Bronchial epithelial cell (primary cell): ENCODE data around the gene SLC25A22. TPM values are rescaled to one million over a fixed set of nuclear protein-coding genes. Genes with fewer than 3 reads are reported as not detected.
A peak's percentile ranks its signal among the peaks of the same experiment; 100 is the strongest.

Source experiments
- DNase-seq: peaks from one replicate; pipeline ENCODE4 v3.0.0-alpha.2; 2010; ENCODE audit warnings: low read depth
- FAIRE-seq: peaks from 2 replicates; lab custom pipeline; 2011; peaks lifted over from hg19 to GRCh38; lab: Jason Lieb, UNC
- H3K27me3 ChIP-seq: 2 replicates; pipeline ENCODE4 v1.5.1; 2011; ENCODE audit warnings: low read length; ENCODE audit not compliant: control insufficient read depth, insufficient read depth
- H3K36me3 ChIP-seq: 2 replicates; pipeline ENCODE4 v1.5.1; 2011; ENCODE audit warnings: low read length; ENCODE audit not compliant: control insufficient read depth, insufficient read depth
- H3K4me3 ChIP-seq: 2 replicates; pipeline ENCODE4 v1.5.1; 2011; ENCODE audit warnings: mild to moderate bottlenecking, low read depth, low read length, control low read depth
- CTCF ChIP-seq: IDR thresholded peaks from 2 replicates; pipeline ENCODE4 v1.5.1; 2011; ENCODE audit warnings: mild to moderate bottlenecking, moderate library complexity, low read length, control low read depth, inconsistent platforms; ENCODE audit not compliant: insufficient read depth, severe bottlenecking
- total RNA-seq: library from RNA; depleted of rRNA; stranded (reverse); fragments of >200 nt; gene quantifications from 2 replicates; pipeline ENCODE4 v1.2.1, GENCODE V29; 2014

SLC25A22 gene
- total RNA-seq, 1 donor from 2014 or later: 5.3 TPM

GRCh38 chr11:803770-804598 lies 5.9 kb upstream of the SLC25A22 start:
- FAIRE-seq (no peak), DNase-seq (peak; percentile 65)
- H3K27me3 ChIP-seq: no peaks in the 10 kb centered on the region
- peak overlapping the region; percentile 58 for H3K4me3 ChIP-seq
- peaks cover 24% of the 10 kb centered on the region for H3K36me3 ChIP-seq
- no peak for TF ChIP-seq CTCF

GRCh38 chr11:803467-803742 lies 5.3 kb upstream of the SLC25A22 start:
- no peak for FAIRE-seq
- TF ChIP-seq CTCF: no peak
- Histone ChIP-seq H3K36me3 (peaks cover 24% of the 10 kb centered on the region), H3K4me3 (no peak overlapping the region), H3K27me3 (no peaks in the 10 kb centered on the region)
- no peak for DNase-seq

- FAIRE-seq (no peak), DNase-seq (no peak)
- no peak for TF ChIP-seq CTCF
- peaks cover 24% of the 10 kb centered on the region for H3K36me3 ChIP-seq
- H3K4me3 ChIP-seq: no peak overlapping the region
- no peaks in the 10 kb centered on the region for H3K27me3 ChIP-seq
These were observed 4.8 kb upstream of the SLC25A22 start for GRCh38 chr11:802693-803466.

GRCh38 chr11:802018-802617 lies 4.0 kb upstream of the SLC25A22 start:
- DNase-seq (no peak), FAIRE-seq (no peak)
- H3K27me3 ChIP-seq: no peaks in the 10 kb centered on the region
- no peak overlapping the region for H3K4me3 ChIP-seq
- peaks cover 24% of the 10 kb centered on the region for H3K36me3 ChIP-seq
- no peak for TF ChIP-seq CTCF

GRCh38 chr11:801097-801780 lies 3.2 kb upstream of the SLC25A22 start:
- DNase-seq (no peak), FAIRE-seq (no peak)
- Histone ChIP-seq H3K27me3 (no peaks in the 10 kb centered on the region), H3K36me3 (peaks cover 24% of the 10 kb centered on the region), H3K4me3 (no peak overlapping the region)
- no peak for TF ChIP-seq CTCF
